Fibroblast of skin of scalp (primary cell): ENCODE results near the gene DNM2.
"Not testable (repeated sequence)": the region's sequence is repeated elsewhere in the genome, so short reads cannot be mapped to it uniquely, and the experiment has no call there.

Source experiments
- DNase-seq: peaks from one replicate; pipeline ENCODE4 v3.0.0-alpha.2; 2013

Gene DNM2

DNA sequence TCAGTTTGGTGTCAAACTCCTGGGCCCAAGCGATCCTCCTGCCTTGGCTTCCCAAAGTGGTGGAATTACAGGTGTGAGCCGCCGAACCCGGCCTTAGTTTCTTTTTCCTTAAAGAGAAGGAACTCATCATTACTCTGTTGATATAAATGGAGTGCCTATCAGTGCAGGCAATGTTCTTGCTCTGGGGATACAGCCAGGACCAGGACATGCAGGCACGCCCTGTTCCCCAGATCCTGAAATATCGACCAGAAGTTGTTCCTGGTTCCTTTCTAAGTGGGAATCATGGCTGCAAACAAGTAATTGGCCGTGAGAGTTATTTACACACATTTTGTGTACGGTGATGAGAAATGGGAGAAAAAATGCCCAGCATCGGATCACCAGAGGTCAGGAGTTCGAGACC lies 8.4 kb downstream of the DNM2 start:
- no peak for DNase-seq

DNA sequence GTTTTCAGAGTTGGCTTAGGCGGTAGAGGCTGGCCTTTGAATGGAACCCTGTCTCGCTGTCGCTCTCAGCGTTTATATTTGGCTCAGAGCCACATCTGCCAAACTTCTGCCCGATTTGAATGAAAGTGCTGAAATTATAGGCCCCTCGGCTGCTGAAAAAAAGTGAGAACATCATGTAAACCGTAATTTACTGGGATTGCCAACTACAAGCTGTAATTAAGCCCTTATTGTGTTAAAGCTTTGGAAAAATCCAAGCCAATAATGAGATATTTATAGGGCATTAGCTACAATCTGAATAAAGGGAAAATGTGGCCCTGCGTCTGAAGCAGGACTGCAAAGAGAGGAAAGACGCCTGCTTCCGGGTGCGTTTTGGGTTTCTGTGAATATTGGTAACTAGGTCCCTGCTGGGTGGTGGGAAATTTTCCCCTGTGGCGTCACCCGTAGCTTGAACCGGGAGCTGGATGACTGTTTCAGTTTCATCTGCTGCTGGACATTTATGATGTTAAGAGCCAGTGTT lies 9.9 kb downstream of the DNM2 start:
- no peak for DNase-seq

DNA sequence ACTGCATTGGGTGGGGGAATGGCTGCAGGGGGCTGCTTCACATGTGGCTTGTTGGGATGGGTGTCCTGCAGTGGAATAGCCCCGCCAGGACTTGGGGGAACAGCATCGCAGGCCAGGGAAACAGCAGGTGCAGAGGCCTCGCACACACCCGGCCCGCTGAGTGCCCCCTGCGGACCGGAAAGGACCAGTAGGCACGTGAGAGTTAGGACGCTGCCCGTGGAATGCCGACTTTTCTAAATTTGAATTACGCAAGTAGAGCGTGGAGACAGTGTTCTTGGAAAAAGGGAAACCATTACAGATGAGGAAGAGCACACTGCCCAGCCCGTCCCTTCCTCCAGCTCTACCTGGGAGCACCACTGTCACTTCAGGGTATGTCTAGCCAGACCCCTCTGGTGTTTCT lies 11.5 kb downstream of the DNM2 start:
- no peak for DNase-seq

DNA sequence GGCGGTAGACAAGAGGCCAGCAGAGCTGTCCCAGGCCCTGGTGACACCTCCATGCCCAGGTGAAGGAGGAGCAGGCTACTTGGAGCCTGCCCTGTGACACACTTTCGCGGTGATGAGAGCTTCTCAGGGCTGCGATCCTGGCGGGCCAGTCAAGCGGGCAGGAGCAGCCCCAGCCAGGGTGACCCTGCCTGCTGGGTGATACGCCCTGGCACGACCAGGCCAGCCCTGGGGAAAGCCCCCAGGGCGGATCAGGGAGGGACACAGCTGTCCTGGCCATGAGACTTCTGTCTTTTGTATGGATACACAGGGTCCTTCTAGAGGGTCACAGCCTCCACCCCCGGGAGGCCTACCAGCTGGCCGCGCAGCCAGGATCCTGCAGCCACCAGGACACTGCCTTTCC lies 13.1 kb downstream of the DNM2 start:
- no peak for DNase-seq

DNA sequence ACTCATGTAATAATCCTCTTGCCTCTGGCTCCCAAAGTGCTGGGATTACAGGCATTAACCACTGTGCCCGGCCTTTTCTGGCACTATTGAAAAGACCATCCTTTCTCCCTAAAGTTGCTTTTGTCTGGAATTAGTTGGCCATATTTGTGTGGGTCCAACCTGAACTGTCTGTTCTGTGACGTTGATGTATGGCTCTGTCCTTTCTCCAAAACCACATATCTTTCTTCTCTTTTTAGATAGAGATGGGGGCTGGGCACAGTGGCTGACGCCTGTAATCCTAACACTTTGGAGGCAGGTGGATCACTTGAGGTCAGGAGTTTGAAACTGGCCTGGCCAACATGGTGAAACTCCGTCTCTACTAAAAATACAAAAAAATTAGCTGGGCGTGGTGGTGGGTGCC lies 17.9 kb downstream of the DNM2 start:
- no peak for DNase-seq

DNA sequence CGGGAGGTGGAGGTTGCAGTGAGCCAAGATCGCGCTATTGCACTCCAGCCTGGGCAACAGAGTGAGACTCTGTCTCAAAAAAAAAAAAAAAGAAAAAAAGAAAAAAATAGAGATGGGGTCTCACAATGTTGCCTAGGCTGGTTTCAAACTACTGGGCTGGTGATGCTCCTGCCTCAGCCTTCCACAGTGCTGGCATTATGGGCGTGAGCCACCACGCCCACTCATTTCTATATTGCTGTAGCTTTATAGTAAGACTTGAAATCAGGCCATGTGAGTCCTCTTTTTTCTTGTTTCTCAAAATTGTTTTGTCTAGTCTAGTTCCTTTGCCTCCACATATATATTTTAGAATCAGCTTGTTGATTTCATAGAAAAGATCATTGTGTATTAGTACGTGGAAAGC lies 18.3 kb downstream of the DNM2 start:
- no peak for DNase-seq

DNA sequence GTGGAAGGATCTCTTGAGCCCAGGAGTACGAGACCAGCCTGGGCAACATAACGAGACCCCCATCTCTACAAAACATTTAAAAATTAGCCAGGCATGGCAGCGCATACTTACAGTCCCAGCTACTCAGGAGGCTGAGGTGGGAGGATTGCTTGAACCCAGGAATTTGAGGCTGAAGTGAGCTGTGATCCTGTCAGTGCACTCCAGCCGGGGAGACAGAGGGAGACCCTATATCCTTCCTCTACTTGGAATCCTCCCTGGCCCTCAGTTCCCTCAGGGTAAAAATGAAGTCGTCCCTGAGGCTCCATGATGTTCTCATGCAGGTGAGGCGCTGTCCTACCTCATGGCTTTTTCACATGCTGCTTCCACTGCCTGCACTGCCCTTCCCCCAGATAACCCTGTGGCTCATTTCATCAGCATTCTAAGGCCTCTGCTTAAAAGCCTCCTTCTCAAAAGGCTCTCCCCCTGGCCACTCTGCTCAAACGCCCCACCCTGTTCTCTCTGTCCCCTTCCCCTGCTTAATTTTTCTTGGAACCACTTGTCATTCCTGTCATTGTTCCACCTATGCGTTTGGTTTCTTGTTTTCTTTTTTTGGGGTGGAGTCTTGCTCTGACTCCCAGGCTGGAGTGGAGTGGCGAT lies 19.2 kb downstream of the DNM2 start:
- DNase-seq, result no peak

DNA sequence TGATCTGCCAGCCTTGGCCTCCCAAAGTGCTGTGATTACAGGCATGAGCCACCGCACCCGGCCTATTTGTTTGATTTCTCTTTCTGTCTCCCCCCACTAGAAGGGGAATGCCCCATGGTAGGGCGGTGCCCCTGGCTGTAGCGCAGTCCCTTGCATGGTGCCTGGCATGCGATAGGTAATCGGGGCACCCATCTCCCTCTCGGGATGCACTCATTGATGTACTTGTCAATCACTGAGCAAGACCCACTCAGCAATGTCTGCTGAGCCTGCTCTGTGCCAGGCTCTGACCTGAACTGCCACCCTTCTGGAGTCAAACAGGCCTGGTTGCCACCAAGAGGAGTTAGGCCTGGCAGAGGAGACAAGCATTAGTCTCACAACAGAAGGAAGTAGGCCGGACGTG lies 19.8 kb downstream of the DNM2 start:
- DNase-seq, result no peak

DNA sequence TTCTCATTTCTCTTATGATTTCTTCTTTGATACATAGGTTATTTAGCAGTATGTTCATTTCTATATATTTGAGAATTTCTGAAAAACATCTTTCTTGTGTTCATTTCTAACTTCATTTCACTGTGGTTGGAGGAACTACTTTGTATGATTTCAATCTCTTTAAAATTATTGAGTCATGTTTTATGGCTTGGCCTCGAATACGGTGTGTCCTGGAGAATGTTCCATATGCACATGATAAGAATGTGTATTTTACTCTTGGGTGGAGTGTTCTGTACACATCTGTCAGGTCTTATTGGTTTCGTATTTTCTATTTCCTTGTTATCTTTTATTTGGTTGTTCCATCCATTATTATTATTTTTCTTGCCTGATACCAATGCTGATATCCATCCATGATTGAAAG lies 22.9 kb downstream of the DNM2 start:
- DNase-seq, result no peak

DNA sequence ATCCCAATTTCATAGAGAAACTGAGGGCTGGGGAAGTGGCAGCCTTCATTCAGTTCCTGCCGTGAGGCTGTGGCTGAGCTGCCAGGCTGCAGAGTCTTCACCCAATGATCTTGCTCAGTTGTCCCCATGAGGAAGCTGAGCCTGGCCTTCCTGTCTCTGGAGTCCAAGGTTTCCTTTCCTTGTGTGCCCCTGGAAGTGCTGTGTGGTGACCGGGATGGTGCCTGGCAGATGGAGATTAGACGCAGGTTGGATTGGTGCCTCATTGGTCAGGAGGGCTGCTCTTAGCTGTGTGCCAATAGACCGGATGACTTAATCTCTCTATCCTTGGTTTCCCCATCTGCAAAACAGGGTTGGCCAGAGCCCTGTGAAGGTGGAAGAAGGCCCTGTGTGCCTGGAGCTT lies 24.6 kb downstream of the DNM2 start:
- no peak for DNase-seq

DNA sequence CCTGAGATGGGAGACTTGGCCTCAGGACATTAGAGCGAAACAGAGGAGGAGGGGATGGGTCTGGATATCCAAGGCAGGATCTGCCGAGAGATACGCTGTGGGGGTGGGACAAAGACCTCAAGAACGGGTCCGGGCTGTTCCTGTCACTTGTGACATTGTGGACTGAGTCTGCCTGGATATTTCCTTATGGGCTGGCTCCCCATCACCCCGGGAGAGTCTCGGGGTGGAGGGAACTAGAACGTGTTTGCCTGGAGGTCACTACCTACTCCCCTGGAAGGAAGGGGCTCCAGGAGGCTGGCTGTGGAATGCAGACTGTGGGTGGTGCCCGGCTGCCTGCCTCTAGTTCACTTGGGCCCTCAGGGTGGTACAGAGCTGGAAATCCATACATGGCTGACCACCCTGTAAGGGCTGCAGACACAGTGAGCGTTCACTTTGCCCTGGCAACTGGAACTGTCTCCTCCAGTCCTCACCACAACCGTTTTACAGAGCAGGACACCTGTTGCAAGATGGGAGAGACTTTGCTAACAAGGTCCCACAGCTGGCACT lies 26.4 kb downstream of the DNM2 start:
- DNase-seq, result no peak

DNA sequence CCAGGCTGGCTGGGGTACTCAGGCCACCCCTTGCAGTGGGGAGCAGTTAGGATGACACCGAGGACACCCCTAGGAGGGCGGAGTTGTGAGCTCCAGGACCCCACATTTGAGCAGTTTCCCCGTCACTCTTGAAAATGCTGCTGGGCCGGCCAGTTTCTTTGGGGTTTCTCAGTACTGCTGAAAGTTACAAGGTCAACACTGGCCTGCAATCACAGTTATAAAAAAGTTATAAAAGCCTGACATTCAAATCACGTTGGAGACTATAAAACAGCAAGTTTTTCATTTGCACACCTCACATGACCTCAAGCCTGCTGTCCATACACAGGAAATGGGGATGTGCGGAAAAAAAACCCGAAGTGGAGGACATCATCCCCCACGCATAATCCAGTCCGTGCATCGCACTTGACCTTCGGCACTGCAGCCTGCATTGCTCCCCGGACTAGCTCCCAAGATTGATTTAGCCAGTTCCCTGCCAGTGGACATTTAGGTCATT lies 27.0 kb downstream of the DNM2 start:
- no peak for DNase-seq

DNA sequence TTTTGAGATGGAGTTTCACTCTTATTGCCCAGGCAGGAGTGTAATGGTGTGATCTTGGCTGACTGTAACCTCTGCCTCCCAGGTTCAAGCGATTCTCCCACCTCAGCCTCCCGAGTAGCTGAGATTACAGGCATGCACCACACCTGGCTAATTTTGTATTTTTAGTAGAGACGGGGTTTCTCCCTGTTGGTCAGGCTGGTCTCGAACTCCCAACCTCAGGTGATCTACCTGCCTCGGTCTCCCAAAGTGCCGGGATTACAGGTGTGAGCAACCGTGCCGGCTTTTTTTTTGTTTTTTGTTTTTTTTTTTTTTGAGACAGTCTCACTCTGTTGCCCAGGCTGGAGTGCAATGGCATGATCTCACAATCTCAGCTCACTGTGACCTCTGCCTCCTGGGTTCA lies 28.6 kb downstream of the DNM2 start:
- DNase-seq, result not testable (repeated sequence)

DNA sequence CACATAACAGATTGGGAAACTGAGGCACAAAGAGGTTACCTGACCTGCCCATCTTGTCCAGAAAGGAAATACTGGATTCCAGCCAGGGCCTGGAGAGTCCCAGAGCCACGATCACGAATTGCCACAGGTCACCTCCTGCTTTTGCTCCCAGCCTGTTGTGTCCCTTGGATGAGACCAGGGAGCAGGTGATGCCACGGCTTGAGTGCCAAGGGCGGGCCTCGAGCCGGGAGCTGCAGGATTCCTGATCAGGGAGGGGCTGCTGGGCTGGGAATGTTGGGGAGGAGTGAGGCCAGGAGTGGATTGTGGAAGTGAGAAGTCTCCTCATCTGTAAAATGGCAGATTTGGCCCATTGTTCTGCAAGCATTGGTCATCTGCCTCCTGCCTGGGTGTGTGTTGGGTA lies 29.4 kb downstream of the DNM2 start:
- DNase-seq, result no peak

DNA sequence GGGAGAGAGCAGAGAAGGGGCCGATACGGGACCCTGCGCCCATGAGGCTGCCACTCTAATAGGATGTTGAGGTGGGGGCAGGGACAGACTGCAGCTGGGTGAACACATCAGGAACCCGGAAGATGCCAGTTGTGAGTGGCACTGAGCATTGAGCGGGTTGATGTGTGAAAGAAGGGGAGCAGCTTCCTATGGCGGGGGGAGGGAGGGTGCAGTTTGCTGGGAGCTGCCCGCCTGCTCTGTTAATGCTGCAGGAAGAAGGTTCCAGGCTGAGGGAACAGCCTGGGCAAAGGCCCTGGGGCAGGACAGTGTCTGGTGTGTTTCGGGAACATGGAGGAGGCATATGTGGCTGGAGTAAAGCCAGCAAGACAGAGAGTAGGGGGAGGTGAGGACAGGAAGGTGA lies 29.8 kb downstream of the DNM2 start:
- no peak for DNase-seq

DNA sequence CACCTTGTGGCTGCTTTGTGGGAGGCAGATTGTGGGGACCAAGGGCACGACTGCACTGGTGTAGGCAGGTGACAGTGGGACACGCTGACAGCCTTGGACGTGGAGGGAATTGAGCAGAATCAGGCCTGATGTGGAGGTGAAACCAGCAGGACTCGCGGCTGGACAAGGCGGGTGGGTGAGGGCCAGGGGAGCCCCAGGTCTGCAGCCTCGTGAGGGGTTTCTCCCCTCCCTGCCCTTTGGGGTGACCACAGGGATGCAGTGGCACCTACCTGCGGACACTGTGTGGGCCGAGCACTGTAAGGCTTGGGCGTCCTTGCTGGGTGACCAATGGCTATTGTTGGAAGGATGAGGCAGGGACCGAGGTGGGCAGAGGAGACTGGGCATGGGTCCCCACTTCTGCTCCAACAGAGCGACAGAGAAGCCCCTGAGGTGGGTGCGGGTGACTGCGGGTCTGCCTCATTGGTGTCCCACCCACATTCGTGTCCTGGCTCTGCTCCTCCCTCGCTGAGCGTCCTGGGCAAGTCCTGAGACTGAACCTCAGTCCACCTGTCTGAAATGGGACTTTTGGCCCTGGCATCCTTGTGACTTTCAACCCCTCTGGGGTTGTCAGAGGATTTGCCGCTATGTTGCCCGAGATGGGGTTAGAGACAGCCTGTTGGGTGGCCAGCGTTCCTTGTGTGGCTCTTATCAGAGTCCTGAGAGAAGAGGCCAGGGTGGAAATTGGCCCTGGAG lies 30.5 kb downstream of the DNM2 start:
- no peak for DNase-seq

DNA sequence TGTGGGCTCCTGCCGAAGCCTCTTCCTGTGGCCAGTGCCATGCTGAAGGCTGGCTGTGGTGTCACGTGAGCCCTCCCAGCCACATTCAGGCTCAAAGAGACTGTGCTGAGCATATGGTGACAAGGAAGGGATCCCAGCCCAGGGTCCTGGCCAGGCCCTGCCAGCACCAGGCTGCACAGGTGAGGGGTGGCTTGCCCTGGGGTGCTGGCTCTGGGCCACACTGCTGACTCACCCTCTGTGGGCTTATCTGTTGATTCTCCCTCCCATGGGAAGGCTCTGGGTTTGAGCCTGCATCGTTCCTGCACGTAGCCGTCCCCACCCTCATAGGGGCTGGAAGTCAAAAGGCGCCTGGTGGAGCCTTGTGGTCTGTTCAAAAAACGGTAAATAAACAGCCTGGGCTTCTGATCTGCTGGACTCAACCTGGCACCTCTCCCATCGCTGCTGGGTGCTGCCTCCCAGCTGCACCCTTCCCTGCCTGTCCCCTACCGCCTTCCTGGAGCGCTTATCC lies 31.1 kb downstream of the DNM2 start:
- DNase-seq, result peak; percentile 23

DNA sequence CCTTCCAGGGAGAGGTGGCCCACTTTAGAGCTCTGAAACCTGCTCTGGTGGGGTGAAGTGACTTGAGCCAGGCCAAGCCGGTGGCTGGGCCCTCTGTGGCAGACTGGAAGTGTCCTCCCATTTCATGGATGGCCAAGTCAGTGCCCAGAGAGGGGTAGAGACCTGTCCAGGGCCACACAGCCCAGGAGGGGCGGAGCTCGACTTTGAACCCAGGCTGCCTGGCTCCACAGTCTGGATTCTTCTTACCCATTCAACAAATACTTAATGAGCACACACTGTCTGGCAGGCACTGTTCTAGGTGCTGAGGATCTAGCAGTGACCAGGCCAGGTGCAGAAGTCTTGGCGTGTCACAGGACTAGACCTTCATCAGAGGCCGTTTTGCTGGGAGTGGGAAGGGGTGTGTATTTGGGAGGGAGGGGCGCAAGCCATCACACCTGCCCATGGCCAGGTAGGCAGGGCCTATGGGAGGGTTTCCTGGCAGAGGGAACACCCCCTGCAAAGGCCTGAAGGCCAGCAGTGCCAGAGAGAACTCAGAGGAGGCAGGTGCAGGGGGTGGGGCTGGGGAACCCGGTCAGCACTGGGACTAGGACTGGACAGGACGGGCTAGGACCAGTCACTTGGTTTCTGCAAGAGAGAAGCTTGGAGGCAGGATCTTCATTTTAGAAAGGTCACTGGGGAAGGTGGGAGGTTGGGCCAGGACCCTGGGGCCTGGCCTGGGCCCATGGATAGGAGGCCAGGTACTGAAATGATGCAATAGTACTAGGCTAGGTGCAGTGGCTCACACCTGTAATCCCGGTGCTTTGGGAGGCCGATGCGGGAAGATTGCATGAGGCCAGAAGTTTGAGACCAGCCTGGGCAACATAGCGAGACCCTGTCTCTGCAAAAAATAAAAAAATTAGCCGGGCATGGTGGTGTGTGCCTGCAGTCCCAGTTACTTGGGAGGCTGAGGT lies 31.8 kb downstream of the DNM2 start:
- DNase-seq, result no peak

DNA sequence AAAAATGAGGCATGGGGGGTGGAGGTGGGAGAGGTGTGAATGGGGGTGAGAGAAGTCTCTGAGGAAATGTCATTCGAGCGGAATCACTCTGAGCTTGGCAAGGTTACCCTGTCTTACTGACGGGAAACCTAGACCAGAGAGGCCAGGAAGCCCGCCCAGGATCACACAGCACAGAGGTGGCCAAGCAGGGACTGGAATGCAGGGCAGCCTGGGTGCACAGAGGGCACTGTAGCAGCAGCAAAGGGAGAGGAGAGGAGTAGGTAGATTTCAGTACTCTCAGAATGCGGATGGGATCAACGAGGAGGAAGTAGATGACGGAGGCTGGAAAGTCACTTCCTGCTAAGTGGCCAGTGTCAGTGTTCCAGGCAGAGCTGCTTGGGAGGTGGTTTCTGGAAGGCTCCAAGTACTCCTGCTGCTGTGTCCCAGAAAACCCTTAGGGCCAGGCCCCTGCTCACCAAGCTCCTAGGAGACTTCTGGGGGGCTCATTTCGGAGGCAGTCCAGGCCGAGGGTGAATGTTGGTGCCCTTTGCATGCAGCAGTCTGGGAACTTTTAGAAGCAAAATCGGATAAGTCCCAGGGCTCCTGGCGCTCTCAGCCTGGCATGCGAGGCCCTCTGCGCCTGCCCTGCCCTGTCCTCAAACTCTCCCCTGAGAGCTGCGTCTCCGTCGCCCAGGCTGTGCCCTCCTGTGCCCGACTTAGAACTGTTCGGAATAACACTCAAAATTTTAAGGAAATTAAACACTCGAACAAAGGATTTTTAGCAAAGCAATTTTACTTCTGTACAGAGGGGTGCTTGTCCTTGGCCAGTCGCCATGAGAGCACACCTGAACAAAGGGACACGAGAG lies 33.5 kb downstream of the DNM2 start:
- no peak for DNase-seq

DNA sequence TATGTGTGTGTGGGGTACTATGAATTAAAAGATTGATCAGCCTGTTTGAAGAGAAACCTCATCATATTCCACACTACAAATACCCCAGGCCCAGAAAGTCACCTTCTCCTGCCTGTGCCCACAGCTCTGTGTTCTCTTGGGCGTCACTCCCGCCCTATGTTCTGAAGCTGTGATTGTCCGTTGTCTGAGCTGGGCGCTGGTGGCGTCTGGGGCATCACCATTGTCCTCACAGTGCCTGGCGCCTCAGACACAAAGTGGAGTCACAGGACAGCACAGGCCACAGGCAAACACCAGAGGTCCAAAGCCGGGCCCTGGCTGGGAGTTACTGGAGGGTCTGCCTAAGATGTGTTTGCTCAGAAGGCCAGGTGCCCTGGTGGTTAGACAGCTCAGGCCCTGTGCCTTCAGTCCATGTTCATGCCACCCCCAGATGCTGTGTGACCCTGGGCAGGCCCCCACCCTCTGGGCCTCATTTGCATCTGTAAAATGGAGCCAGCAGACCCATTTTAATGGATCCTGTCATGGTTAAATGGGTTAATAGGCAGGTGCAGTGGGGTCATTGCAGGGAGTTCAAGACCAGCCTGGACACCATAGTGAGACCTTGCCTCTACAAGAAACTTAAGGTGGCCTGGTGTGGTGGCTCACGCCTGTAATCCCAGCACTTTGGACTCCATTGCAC lies 34.5 kb downstream of the DNM2 start:
- no peak for DNase-seq
